HepG2 (cell line): ENCODE results near the gene BABAM1. TPM values are rescaled to one million over a fixed set of nuclear protein-coding genes. Genes with fewer than 3 reads are reported as not detected.

Experiments
- CC2D1A ChIP-seq: sonication (generic); formaldehyde crosslinking; IDR thresholded peaks from 2 replicates; pipeline ENCODE4 v1.8.1; 2023; ENCODE audit warnings: mild to moderate bottlenecking, missing genetic modification reagents
- CHCHD3 ChIP-seq: sonication (generic); formaldehyde crosslinking; IDR thresholded peaks from 2 replicates; pipeline ENCODE4 v1.8.0; 2022; ENCODE audit warnings: mild to moderate bottlenecking, missing genetic modification reagents, moderate library complexity
- ELF4 ChIP-seq: sonication (generic); formaldehyde crosslinking; IDR thresholded peaks from 2 replicates; pipeline ENCODE4 v1.5.0; 2020; ENCODE audit warnings: missing genetic modification reagents, mild to moderate bottlenecking, moderate library complexity, borderline replicate concordance
- FOSL2 ChIP-seq: sonication (generic); formaldehyde crosslinking; IDR thresholded peaks from 2 replicates; pipeline ENCODE4 v1.4.0; 2020; ENCODE audit warnings: missing genetic modification reagents
- FOXK2 ChIP-seq: fragments of 450-650 bp; IDR thresholded peaks from 2 replicates; pipeline ENCODE4 v1.6.1; 2016
- GATA4 ChIP-seq: sonication (generic); IDR thresholded peaks from 2 replicates; pipeline ENCODE4 v1.6.1; 2016; ENCODE audit warnings: antibody characterized with exemption, low read depth, borderline replicate concordance
- JUN ChIP-seq: sonication (generic); formaldehyde crosslinking; IDR thresholded peaks from 2 replicates; pipeline ENCODE4 v1.4.0; 2020; ENCODE audit warnings: mild to moderate bottlenecking, missing genetic modification reagents
- KAT2B ChIP-seq: fragments of 150-350 bp; IDR thresholded peaks from 2 replicates; pipeline ENCODE4 v1.6.1; 2014; ENCODE audit warnings: low read depth, low read length, borderline replicate concordance
- MED1 ChIP-seq: sonication (generic); formaldehyde crosslinking; IDR thresholded peaks from 2 replicates; pipeline ENCODE4 v1.4.0; 2020; ENCODE audit warnings: missing genetic modification reagents
- MTA3 ChIP-seq: sonication (generic); formaldehyde crosslinking; IDR thresholded peaks from 2 replicates; pipeline ENCODE4 v1.4.0; 2020; ENCODE audit warnings: missing genetic modification reagents
- NCOA2 ChIP-seq: sonication (generic); formaldehyde crosslinking; IDR thresholded peaks from 2 replicates; pipeline ENCODE4 v1.8.0; 2022; ENCODE audit warnings: inconsistent platforms
- NR2F2 ChIP-seq: IDR thresholded peaks from 2 replicates; pipeline ENCODE4 v1.6.1; 2012; ENCODE audit warnings: low read depth, inconsistent platforms, borderline replicate concordance
- RBAK ChIP-seq: sonication (generic); formaldehyde crosslinking; IDR thresholded peaks from 2 replicates; pipeline ENCODE4 v1.5.1; 2020; ENCODE audit warnings: mild to moderate bottlenecking, missing genetic modification reagents
- WIZ ChIP-seq: sonication (generic); formaldehyde crosslinking; IDR thresholded peaks from 2 replicates; pipeline ENCODE4 v1.5.1; 2020; ENCODE audit warnings: mild to moderate bottlenecking, missing genetic modification reagents
- XBP1 ChIP-seq: sonication (generic); formaldehyde crosslinking; IDR thresholded peaks from 2 replicates; pipeline ENCODE4 v1.5.0; 2020; ENCODE audit warnings: missing genetic modification reagents
- ZNF143 ChIP-seq: sonication (generic); formaldehyde crosslinking; IDR thresholded peaks from 2 replicates; pipeline ENCODE4 v1.4.0; 2020; ENCODE audit warnings: missing genetic modification reagents
- ZNF672 ChIP-seq: sonication (generic); formaldehyde crosslinking; IDR thresholded peaks from 2 replicates; pipeline ENCODE4 v1.8.1; 2022; ENCODE audit warnings: missing genetic modification reagents
- ZNF816 ChIP-seq: sonication (generic); formaldehyde crosslinking; IDR thresholded peaks from 2 replicates; pipeline ENCODE4 v1.8.0; 2022; ENCODE audit warnings: missing genetic modification reagents, mild to moderate bottlenecking, borderline replicate concordance
- polyA plus RNA-seq, 8 experiments: library from polyadenylated mRNA; depleted of rRNA in 3 of 8; stranded (reverse) in 7 of 8; unstranded in 1 of 8; fragments of >200 nt; fragmentation: Illumina TruSeq in 4 of 8; extraction: Trizol in 4 of 8; gene quantifications; 2 replicates each; pipeline versions ENCODE4 v1.2.1 to v1.2.3, GENCODE V29; 2011 to 2016; ENCODE audit warnings: low read depth in 4 of 8, missing spikeins in 1 of 8, mixed read lengths in 1 of 8; ENCODE audit not compliant: insufficient read depth in 1 of 8
- total RNA-seq, 5 experiments: library from RNA; depleted of rRNA; stranded (reverse); fragments of >200 nt; fragmentation: Illumina TruSeq; extraction: Trizol; gene quantifications; 2 replicates each; pipeline ENCODE4 v1.2.3, GENCODE V29; 2016; ENCODE audit warnings: low read depth in 1 of 5
- TF ChIP-seq, protein P1 (sequence below): sonication (generic); formaldehyde crosslinking; IDR thresholded peaks from 2 replicates; pipeline ENCODE4 v1.4.0; 2020; ENCODE audit warnings: missing genetic modification reagents, borderline replicate concordance
- TF ChIP-seq, protein P2 (sequence below): sonication (generic); formaldehyde crosslinking; conservative IDR thresholded peaks from 2 replicates; pipeline ENCODE4 v1.4.0; 2020; ENCODE audit warnings: missing genetic modification reagents
- TF ChIP-seq, protein P3 (sequence below): sonication (generic); formaldehyde crosslinking; IDR thresholded peaks from 2 replicates; pipeline ENCODE4 v1.4.0; 2020; ENCODE audit warnings: missing genetic modification reagents
- TF ChIP-seq, protein P4 (sequence below): sonication (generic); formaldehyde crosslinking; IDR thresholded peaks from 2 replicates; pipeline ENCODE4 v1.5.0; 2020; ENCODE audit warnings: missing genetic modification reagents
- TF ChIP-seq, protein P5 (sequence below): sonication (generic); formaldehyde crosslinking; IDR thresholded peaks from 2 replicates; pipeline ENCODE4 v1.4.0; 2020; ENCODE audit warnings: missing genetic modification reagents
- TF ChIP-seq, protein P6 (sequence below): sonication (generic); formaldehyde crosslinking; IDR thresholded peaks from 2 replicates; pipeline ENCODE4 v1.4.0; 2020; ENCODE audit warnings: missing genetic modification reagents, low read depth, mild to moderate bottlenecking, borderline replicate concordance

The BABAM1 gene
- total and polyA plus RNA-seq, 2 of the 13 experiments (the other 11 are each of a cell fraction or from before 2014, with no cell fraction given): 70.0 to 82.0 TPM

DNA sequence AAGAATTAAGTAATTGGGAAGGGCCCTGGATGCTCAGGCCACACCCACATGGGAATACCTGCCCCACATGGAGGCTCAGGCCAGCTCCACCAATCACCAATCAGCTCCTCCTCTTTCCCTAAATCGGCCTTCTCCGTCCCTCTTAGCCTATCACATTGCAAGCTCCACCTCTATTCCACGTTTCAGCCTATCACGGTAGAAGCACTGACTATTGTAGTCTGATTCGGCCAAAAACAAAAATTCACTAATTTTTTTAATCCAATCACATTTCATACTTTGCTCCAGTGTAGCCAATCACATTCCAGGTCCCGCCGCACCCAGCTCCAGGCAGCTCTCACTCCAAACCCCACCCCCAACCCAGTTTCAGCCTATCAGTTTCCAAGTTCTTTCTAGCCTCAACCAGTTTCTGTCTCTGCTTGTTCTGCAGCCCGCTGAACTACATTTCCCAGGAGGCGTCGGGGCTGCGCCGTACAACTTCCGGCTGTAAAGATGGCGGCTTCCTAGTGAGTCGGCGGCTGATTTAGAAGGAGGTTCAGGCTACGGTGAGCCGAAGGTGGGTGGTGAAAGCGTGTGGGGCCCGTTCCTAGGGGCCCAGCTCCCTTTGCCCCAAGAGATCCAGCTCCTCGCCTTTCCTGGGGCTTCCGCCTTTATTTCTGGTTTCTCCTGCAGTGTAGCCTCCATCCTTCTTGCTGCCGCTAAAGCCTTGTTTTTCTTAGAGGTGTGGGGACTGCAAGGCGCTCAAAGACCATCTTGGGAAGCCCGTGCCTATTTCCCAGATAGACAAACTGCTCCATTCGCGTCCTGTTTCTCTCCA is at the start of gene BABAM1 (continued):
- TF ChIP-seq CHCHD3: no peak
- TF ChIP-seq RBAK (CRISPR knock-in tag): no peak
- TF ChIP-seq ZNF816 (CRISPR knock-in tag): no peak
- TF ChIP-seq MTA3: no peak
- TF ChIP-seq, protein P1, sequence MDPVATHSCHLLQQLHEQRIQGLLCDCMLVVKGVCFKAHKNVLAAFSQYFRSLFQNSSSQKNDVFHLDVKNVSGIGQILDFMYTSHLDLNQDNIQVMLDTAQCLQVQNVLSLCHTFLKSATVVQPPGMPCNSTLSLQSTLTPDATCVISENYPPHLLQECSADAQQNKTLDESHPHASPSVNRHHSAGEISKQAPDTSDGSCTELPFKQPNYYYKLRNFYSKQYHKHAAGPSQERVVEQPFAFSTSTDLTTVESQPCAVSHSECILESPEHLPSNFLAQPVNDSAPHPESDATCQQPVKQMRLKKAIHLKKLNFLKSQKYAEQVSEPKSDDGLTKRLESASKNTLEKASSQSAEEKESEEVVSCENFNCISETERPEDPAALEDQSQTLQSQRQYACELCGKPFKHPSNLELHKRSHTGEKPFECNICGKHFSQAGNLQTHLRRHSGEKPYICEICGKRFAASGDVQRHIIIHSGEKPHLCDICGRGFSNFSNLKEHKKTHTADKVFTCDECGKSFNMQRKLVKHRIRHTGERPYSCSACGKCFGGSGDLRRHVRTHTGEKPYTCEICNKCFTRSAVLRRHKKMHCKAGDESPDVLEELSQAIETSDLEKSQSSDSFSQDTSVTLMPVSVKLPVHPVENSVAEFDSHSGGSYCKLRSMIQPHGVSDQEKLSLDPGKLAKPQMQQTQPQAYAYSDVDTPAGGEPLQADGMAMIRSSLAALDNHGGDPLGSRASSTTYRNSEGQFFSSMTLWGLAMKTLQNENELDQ (CRISPR knock-in tag): no peak
- TF ChIP-seq GATA4: no peak
- TF ChIP-seq, protein P2, sequence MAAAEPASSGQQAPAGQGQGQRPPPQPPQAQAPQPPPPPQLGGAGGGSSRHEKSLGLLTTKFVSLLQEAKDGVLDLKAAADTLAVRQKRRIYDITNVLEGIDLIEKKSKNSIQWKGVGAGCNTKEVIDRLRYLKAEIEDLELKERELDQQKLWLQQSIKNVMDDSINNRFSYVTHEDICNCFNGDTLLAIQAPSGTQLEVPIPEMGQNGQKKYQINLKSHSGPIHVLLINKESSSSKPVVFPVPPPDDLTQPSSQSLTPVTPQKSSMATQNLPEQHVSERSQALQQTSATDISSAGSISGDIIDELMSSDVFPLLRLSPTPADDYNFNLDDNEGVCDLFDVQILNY (CRISPR knock-in tag): no peak
- TF ChIP-seq NCOA2 (CRISPR knock-in tag): peak; percentile 51; the same call in 1 of the 2 replicates
- no peak for TF ChIP-seq MED1 (CRISPR knock-in tag)
- TF ChIP-seq, protein P3, sequence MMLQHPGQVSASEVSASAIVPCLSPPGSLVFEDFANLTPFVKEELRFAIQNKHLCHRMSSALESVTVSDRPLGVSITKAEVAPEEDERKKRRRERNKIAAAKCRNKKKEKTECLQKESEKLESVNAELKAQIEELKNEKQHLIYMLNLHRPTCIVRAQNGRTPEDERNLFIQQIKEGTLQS (CRISPR knock-in tag): no peak
- TF ChIP-seq KAT2B: no peak
- TF ChIP-seq FOXK2: no peak
- TF ChIP-seq ELF4 (CRISPR knock-in tag): peak; percentile 76; the same call in 1 of the 2 replicates
- TF ChIP-seq, protein P4, sequence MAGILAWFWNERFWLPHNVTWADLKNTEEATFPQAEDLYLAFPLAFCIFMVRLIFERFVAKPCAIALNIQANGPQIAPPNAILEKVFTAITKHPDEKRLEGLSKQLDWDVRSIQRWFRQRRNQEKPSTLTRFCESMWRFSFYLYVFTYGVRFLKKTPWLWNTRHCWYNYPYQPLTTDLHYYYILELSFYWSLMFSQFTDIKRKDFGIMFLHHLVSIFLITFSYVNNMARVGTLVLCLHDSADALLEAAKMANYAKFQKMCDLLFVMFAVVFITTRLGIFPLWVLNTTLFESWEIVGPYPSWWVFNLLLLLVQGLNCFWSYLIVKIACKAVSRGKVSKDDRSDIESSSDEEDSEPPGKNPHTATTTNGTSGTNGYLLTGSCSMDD (CRISPR knock-in tag): no peak
- TF ChIP-seq JUN (CRISPR knock-in tag): no peak
- TF ChIP-seq, protein P5, sequence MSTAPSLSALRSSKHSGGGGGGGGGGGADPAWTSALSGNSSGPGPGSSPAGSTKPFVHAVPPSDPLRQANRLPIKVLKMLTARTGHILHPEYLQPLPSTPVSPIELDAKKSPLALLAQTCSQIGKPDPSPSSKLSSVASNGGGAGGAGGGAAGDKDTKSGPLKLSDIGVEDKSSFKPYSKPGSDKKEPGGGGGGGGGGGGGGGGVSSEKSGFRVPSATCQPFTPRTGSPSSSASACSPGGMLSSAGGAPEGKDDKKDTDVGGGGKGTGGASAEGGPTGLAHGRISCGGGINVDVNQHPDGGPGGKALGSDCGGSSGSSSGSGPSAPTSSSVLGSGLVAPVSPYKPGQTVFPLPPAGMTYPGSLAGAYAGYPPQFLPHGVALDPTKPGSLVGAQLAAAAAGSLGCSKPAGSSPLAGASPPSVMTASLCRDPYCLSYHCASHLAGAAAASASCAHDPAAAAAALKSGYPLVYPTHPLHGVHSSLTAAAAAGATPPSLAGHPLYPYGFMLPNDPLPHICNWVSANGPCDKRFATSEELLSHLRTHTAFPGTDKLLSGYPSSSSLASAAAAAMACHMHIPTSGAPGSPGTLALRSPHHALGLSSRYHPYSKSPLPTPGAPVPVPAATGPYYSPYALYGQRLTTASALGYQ (CRISPR knock-in tag): no peak
- TF ChIP-seq WIZ (CRISPR knock-in tag): no peak
- no peak for TF ChIP-seq ZNF672 (CRISPR knock-in tag)
- peak; percentile 27; the same call in 1 of the 2 replicates for TF ChIP-seq FOSL2
- TF ChIP-seq, protein P6, sequence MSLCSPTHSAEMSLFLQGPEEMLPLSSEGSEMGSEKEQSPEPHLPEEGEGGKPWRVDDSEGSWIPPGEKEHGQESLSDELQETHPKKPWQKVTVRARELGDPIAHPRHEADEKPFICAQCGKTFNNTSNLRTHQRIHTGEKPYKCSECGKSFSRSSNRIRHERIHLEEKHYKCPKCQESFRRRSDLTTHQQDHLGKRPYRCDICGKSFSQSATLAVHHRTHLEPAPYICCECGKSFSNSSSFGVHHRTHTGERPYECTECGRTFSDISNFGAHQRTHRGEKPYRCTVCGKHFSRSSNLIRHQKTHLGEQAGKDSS: no peak
- TF ChIP-seq NR2F2: peak; percentile 15; the same call in 1 of the 2 replicates
- peak; percentile 96 for TF ChIP-seq ZNF143
- TF ChIP-seq CC2D1A (CRISPR knock-in tag): 0 out of 2 replicates have a peak, but pooled peaks have one; percentile 21
- no peak for TF ChIP-seq XBP1 (CRISPR knock-in tag)
